Stimulated activated CD4-positive, alpha-beta T cell treated with anti-CD3 and anti-CD28 coated beads, Interleukin-15, amount 100 ng/mL, for 1 hour (primary cell): ENCODE data around the gene PRKAR2A.
"Not testable (repeated sequence)": the region's sequence is repeated elsewhere in the genome, so short reads cannot be mapped to it uniquely, and the experiment has no call there.

ENCODE experiments used
- DNase-seq, 2 donors: peaks; one replicate each; pipeline ENCODE4 v3.0.0-alpha.2; 2020; ENCODE audit warnings: low read depth in 1 of 2, low spot score in 1 of 2

Gene PRKAR2A

DNA sequence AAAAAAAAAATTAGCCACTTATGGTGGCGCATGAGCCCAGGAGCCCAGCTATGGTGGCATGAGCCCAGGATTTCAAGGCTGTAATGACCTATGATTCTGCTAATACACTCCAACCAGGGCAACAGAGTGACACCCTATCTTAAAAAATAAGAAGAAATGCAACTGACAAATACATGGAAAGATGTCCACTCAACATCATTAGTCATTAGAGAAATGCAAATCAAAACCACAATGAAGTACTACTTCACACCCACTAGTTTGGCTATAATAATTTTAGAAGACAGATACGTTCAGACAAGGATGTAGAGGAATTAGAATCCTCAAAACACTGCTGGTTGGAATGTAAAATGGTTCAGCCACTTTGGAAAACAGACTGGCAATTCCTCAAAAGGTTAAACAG is 10.5 kb downstream of the PRKAR2A start:
- no peak for DNase-seq

DNA sequence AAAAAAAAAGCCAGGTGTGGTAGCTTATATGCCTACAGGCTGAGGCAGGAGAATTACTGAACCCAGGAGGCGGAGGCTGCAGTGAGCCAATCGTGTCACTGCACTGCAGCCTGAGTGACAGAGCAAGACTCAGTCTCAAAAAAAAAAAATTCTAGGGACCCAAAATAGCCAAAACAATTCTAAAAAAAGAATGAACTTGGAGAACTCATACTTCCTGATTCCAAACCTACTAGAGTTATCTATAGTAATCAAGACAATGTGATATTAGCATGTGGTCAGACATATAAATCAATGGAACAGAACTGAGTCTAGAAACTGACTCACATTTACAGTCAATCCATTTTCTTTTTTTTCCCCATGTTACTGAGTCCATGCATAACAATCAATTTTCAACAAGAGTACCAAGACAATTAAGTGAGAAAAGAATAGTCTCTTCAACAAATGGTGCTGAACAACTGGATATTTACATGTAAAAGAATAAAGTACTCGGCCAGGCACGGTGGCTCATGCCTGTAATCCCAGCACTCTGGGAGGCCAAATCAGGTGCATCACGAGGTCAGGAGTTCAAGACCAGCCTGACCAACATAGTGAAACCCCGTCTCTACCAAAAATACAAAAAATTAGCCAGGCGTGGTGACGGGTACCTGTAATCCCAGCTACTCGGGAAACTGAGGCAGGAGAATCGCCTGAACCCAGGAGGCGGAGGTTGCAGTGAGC is 11.9 kb downstream of the PRKAR2A start:
- DNase-seq, result no peak

DNA sequence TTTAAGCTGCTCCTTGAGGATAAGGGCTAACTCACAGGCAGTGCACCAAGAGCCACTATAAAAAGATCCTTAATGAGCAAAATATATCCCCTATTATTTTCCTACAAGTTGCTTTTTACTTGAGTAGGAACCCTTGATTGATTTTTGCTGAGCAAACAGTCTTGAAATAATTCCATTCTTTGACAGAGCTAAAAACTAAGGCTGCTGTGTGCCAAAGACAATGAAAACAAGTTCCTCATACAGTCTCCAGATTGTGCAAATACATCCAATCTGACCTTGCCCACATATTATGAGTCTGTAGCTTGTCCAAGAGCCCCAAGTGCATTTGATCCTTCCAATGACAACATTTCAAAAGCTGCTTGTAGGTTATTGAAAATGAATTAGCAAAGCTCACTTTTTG is 15.0 kb downstream of the PRKAR2A start:
- DNase-seq, result no peak

DNA sequence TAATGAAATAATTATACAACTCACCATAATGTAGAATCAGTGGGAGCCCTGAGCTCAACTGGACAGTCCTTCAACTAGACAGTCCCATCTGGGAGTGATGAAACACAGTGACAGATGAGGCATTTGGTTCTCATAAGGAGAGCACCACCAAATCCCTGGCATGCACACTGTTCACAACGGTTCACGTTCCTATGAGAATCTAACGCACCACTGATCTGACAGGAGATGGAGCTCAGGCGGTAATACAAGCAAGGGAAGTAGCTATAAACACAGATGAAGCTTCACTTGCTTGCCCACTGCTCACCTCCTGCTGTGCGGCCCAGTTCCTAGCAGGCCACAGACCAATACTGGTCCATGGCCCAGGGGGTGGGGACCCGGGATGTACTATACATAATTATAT is 17.0 kb downstream of the PRKAR2A start:
- no peak for DNase-seq

DNA sequence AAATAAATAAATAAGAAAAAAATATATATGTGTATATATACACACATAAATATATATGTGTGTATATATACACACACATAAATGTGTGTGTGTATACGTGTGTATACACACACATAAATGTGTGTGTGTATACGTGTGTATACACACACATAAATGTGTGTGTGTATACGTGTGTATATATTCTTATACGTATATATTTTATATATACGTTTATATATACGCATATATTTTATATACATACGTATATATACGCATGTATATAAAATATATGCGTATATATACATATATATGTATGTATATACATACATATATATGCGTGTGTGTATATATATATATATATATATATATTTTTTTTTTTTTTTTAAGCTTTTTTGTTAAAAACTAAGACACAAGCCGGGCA is 18.1 kb downstream of the PRKAR2A start:
- not testable (repeated sequence) for DNase-seq

DNA sequence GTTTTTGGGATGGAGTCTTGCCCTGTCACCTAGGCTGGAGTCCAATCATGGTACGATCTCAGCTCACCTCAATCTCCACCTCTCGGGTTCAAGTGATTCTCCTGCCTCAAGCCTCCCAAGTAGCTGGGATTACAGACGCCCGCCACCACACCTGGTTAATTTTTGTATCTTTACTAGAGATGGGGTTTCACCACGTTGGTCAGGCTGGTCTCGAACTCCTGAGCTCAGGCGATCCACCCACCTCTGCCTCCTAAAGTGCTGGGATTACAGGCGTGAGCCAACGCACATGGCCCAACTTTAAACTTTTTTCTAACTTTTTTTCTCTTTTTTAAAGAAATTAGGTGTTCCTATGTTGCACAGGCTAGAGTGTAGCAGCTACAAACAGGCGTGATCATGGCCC is 19.8 kb downstream of the PRKAR2A start:
- not testable (repeated sequence) for DNase-seq

DNA sequence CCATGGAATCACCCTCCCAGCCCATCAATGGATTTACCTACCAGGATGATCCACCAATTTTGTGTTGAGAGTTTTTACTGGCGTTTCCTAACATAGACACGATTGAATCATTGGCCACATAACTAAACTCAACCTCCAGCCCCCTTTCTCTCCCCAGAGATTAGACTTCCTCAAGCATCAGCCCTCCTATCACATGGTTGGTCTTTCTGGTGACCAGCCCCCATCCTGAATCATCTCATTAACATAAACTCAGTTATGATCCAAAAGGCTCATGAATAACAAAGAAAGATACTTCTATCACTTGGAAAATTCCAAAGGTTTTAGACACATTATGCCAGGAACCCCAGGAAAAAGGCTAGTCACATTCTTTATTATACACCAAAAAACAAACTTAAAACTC is 21.2 kb downstream of the PRKAR2A start:
- no peak for DNase-seq

DNA sequence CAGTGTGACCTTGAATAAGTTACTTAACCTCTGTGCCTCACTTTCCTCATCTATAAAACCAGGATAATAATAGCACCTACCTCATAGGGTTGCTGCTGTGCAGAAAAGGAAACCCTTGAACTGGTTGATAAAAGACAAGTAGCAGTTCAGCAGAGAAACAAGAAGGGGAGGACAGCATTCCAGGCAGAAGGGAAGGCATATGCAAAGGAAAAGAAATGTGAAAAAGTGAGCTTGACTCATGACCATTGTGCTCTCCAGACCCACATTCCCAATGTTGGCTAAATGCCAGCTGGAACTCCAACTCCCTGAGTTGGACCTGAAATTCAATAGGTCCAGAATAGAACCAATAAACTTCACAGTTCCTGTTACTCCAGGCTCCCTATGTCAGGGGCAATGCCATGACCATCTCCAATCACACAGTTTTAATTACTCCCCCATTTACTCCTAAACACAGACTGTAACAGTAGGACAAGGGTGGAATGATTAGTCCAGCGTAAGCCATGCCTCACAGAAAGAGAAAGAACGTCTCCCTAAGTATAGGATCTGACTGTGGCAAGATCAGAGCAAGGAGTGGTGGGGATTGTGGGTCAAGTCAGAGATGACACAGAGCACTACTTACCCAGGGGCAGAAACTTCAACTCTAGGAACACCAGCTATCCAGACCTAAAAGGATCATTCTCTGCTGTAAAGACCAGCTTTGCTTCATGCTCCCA is 26.9 kb downstream of the PRKAR2A start:
- no peak for DNase-seq

DNA sequence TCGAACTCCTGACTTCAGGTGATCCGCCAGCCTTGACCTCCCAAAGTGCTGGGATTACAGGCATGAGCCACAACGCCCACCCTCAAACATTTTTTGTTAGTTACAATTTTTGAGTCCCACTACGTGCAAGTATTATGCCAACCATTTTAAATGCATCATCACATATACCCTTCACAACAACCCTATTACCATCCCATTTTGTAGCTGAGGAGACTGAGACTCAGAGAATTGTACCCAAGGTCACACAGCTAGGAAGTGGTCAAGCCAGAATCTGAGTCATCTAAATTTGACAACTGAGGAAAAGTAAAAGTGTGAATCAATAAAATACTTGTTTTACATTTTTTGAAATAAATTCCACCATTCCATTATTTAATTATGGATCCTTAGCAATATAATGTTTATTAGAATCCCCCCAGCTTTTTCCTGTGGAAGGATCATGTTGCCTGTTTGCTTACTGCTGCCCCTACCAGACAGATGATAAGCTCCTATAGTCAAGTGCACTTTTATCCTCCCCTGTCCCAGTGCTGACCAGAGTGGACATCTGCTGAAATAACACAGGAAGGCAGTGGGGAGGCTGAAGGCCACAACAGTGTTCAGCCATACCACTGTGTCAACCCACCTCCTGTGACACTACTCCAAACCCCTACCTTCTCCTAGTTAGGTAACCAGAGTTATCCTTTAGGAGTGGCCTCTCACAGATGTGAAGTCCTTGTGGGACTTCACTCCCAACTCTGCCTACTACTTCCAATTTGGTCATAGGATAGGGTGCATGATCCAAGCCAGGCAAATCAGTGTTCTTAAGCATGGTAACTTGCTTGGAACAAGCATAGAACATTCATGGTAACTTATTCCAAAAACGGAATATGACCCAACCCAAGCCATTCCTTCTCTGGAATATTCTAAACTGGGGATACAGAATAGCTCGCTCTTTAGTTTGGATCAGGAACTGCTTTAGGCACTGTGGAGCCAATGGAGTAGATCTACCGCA is 28.1 kb downstream of the PRKAR2A start:
- DNase-seq, result no peak

DNA sequence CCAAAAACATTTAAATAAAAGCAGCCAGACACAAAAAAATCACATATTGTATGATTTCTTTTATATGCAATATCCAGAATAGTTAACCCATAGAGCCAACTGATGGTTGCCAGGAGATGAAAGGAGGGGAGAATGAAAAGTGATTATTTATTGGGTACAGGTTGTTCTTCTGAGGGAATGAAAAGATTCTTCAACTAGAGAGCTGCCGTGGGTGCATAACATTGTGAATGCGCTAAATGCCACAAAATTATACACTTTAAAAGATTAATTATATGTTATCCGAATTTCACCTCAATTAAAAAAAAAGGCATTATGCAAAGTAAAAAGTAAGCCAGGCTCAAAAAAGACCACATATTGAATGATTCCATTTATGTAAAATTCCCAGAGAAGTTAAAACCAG is 36.1 kb downstream of the PRKAR2A start:
- no peak for DNase-seq

- DNase-seq, result no peak
Measured at GRCh38 chr3:48804930-48805329, 42.7 kb downstream of the PRKAR2A start.

DNA sequence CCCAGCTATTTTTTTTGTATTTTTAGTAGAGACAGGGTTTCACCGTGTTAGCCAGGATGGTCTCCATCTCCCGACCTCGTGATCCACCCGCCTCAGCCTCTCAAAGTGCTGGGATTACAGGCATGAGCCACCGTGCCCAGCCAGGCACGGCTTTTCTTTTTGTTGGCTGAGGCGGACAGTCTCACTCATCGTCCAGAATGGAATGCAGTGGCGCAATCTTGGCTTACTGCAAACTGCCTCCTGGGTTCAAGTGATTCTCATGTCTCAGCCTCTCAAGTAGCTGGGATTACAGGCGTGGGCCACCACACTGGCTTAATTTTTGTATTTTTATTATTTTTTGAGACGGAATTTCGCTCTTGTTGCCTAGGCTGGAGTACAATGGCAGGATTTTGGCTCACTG is 46.8 kb downstream of the PRKAR2A start:
- not testable (repeated sequence) for DNase-seq

GRCh38 chr3:48798998-48799397 is 48.7 kb downstream of the PRKAR2A start:
- DNase-seq, result no peak

DNA sequence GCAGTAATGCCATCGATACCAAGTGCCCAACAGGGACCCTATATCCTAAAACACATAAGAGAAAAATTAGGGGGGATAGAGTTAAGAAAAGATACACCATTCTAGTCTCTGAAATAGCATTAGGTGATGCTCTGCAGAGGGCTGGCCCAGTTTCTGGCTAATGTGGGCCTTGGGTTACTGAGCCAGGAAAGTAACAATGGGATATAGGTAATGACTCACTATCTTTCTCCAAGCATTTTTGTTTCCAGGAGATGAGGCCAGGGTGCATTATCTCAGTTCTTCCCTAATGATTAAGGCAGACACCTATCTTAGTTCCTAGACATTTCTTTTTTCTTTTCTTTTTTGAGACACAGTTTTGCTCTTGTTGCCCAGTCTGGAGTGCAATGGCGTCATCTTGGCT is 50.0 kb downstream of the PRKAR2A start:
- DNase-seq, result no peak

DNA sequence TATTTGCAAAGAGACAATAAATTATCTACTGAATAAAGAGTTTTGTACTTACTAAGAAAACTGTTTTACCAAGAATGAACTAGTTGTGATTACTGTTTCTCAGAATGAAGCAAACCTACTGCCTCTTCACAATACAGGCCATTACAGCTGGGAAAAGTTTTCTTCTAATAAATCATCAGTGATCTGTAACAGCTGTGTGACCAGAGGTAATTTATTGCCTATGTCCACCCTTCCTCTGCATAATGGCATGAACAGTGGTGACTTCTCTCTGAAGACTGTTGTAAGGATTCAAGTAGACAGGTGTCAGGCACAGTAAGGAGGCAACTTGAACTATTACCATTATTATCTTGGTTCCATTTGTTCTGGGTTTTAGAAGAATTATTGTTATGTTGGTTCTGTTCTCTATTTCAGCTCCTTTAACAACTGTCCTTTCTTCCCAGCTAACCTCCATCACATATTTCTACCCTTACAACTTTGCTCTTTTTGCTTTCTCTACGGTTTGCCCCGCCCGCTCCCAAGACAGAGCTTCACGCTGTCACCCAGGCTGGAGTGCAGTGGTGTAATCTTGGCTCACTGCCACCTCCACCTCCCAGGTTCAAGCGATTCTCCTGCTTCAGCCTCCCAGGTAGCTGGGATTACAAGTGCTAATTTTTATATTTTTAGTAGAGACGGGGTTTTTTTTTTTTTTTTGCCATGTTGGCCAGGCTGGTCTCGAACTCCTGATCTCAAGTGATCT is 51.5 kb downstream of the PRKAR2A start:
- no peak for DNase-seq

DNA sequence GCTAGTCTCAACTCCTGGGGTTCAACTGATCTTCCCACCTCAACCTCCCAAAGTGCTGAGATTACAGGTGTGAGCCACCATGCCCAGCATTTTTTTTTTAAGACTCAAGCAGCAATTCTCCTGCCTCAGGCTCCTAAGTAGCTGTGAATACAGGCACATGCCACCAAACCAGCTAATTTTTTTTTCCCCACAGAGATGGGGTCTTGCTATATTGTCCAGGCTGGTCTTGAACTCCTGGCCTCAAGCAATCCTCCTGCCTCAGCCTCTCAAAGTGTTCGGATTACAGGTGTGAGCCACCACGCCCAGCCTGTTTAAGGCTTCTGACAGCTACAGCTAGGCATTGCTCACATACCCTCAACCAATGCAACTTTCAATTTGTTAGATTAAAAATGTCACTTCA is 54.2 kb downstream of the PRKAR2A start:
- not testable (repeated sequence) for DNase-seq

- DNase-seq, result no peak
Measured at GRCh38 chr3:48789665-48790064, 58.0 kb downstream of the PRKAR2A start.

GRCh38 chr3:48788544-48789162 is 59.0 kb downstream of the PRKAR2A start:
- no peak for DNase-seq

GRCh38 chr3:48784426-48785120 is 63.1 kb downstream of the PRKAR2A start:
- DNase-seq, result no peak

DNA sequence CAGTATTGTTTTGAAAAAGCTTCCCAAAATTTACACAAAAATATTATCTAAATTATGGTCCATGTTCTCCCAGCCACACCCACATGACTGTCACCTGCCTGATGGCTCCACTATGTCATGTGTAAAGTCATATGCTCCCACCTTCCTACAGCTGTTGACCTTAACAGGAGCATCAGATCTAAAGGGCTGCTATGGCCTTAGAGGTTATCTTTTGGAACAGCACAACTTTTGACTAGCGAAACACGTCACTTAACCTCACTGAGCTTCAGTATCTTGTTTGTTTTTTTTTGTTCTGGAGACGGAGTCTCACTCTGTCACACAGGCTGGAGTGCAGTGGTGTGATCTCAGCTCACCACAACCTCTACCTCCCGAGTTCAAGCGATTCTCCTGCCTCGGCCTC is 64.4 kb downstream of the PRKAR2A start:
- DNase-seq, result no peak
